IMR-90 (cell line): ENCODE measurements around the gene KATNA1. TPM values are rescaled to one million over a fixed set of nuclear protein-coding genes. Genes with fewer than 3 reads are reported as not detected.
A peak's percentile ranks its signal among the peaks of the same experiment; 100 is the strongest.

ENCODE experiments used
- ATAC-seq: fragments of 200-7000 bp; cut with Tn5 transposase; 2 replicates; pipeline ENCODE4 v1.9.1; 2020; ENCODE audit warnings: low read depth, mild to moderate bottlenecking, moderate library complexity
- BruUV-seq: library from RNA; stranded (reverse); fragments of 400-500 nt; replicated peaks from 2 replicates; lab custom pipeline; 2021; lab: Mats Ljungman, UMichigan
- CTCF ChIA-PET: fragments of 300-600 bp; formaldehyde crosslinking; extraction: SDS; loops from one replicate; lab custom pipeline; 2021; ENCODE audit warnings: antibody characterized with exemption; lab: Yijun Ruan, JAX
- POLR2A ChIA-PET: fragments of 300-600 bp; sonication (Branson Sonifier 250); formaldehyde crosslinking; loops from one replicate; lab custom pipeline; 2022; ENCODE audit warnings: antibody characterized with exemption; ENCODE audit not compliant: unreplicated experiment; lab: Charles Lee
- DNase-seq: peaks from one replicate; pipeline ENCODE4 v3.0.0; 2013
- H2AFZ ChIP-seq: replicated peaks from 2 replicates; pipeline ENCODE3; 2013; ENCODE audit warnings: low read length, mild to moderate bottlenecking; ENCODE audit not compliant: poor library complexity
- H2AK5ac ChIP-seq: 2 replicates; pipeline ENCODE4 v1.6.1; 2013; ENCODE audit warnings: low read depth, low read length, inconsistent platforms
- H2AK9ac ChIP-seq: replicated peaks from 2 replicates; pipeline ENCODE3; 2013; ENCODE audit warnings: mild to moderate bottlenecking, low read depth, low read length, moderate library complexity; ENCODE audit not compliant: poor library complexity
- H2BK120ac ChIP-seq: 2 replicates; pipeline ENCODE4 v1.6.1; 2013; ENCODE audit warnings: low read depth, low read length, inconsistent platforms
- H2BK15ac ChIP-seq: 3 replicates; pipeline ENCODE4 v1.6.1; 2013; ENCODE audit warnings: low read depth, low read length, inconsistent platforms
- H2BK20ac ChIP-seq: 2 replicates; pipeline ENCODE4 v1.6.1; 2013; ENCODE audit warnings: low read depth, mild to moderate bottlenecking, inconsistent platforms, low read length, moderate library complexity
- H2BK5ac ChIP-seq: 2 replicates; pipeline ENCODE4 v1.6.1; 2013; ENCODE audit warnings: mild to moderate bottlenecking, low read depth, low read length, inconsistent platforms; ENCODE audit not compliant: poor library complexity, severe bottlenecking
- H3K14ac ChIP-seq: replicated peaks from 2 replicates; pipeline ENCODE4 v1.6.1; 2013; ENCODE audit warnings: low read depth, low read length, inconsistent platforms
- H3K18ac ChIP-seq: 2 replicates; pipeline ENCODE4 v1.6.1; 2013; ENCODE audit warnings: low read depth, low read length, control low read depth
- H3K23ac ChIP-seq: 2 replicates; pipeline ENCODE4 v1.6.1; 2013; ENCODE audit warnings: low read depth, low read length, inconsistent platforms
- H3K27ac ChIP-seq: 2 replicates; pipeline ENCODE4 v1.5.1; 2013; ENCODE audit warnings: mild to moderate bottlenecking, control low read depth, low read length; ENCODE audit not compliant: insufficient read depth
- H3K27me3 ChIP-seq: 2 replicates; pipeline ENCODE4 v1.6.1; 2013; ENCODE audit warnings: low read length; ENCODE audit not compliant: control insufficient read depth, insufficient read depth
- H3K36me3 ChIP-seq: 2 replicates; pipeline ENCODE4 v1.6.1; 2013; ENCODE audit warnings: low read length, mixed read lengths; ENCODE audit not compliant: control insufficient read depth, insufficient read depth
- H3K4ac ChIP-seq: 2 replicates; pipeline ENCODE4 v1.6.1; 2013; ENCODE audit warnings: low read depth, low read length, inconsistent platforms
- H3K4me1 ChIP-seq: 2 replicates; pipeline ENCODE4 v1.6.1; 2013; ENCODE audit warnings: low read length, mixed read lengths; ENCODE audit not compliant: control insufficient read depth, insufficient read depth
- H3K4me2 ChIP-seq: 2 replicates; pipeline ENCODE4 v1.6.1; 2013; ENCODE audit warnings: low read depth, mild to moderate bottlenecking, control low read depth, low read length, moderate library complexity
- H3K4me3 ChIP-seq: 2 replicates; pipeline ENCODE4 v1.5.1; 2013; ENCODE audit warnings: low read depth, mild to moderate bottlenecking, control low read depth, low read length, moderate library complexity; ENCODE audit not compliant: insufficient read depth
- H3K56ac ChIP-seq: 2 replicates; pipeline ENCODE4 v1.6.1; 2013; ENCODE audit warnings: low read length, inconsistent platforms; ENCODE audit not compliant: insufficient read depth; ENCODE audit errors: extremely low read depth
- H3K79me1 ChIP-seq, 2 experiments: 2 replicates each; pipeline ENCODE4 v1.6.1; 2013; ENCODE audit warnings: low read length in 2 of 2, inconsistent platforms in 1 of 2, low read depth in 1 of 2
- H3K9ac ChIP-seq: 2 replicates; pipeline ENCODE4 v1.6.1; 2013; ENCODE audit warnings: low read depth, low read length, control low read depth
- H3K9me1 ChIP-seq: 2 replicates; pipeline ENCODE4 v1.6.1; 2013; ENCODE audit warnings: low read length, inconsistent platforms; ENCODE audit not compliant: insufficient read depth
- H3K9me3 ChIP-seq: 2 replicates; pipeline ENCODE4 v1.6.1; 2013; ENCODE audit warnings: low read length; ENCODE audit not compliant: control insufficient read depth, insufficient read depth
- H4K20me1 ChIP-seq: 2 replicates; pipeline ENCODE4 v1.6.1; 2013; ENCODE audit warnings: low read length, inconsistent platforms; ENCODE audit not compliant: insufficient read depth
- H4K5ac ChIP-seq: 2 replicates; pipeline ENCODE4 v1.6.1; 2013; ENCODE audit warnings: mild to moderate bottlenecking, low read depth, low read length, control low read depth
- H4K8ac ChIP-seq, 2 experiments: 2 replicates each; pipeline ENCODE4 v1.6.1; 2013; ENCODE audit warnings: low read depth in 2 of 2, low read length in 2 of 2, control low read depth in 1 of 2, inconsistent platforms in 1 of 2
- H4K91ac ChIP-seq: 2 replicates; pipeline ENCODE4 v1.6.1; 2013; ENCODE audit warnings: low read depth, low read length, inconsistent platforms; ENCODE audit not compliant: insufficient read depth
- BHLHE40 ChIP-seq: fragments of 150-350 bp; IDR thresholded peaks from 2 replicates; pipeline ENCODE4 v1.6.1; 2016; ENCODE audit warnings: mild to moderate bottlenecking, low read depth, low read length
- CEBPB ChIP-seq: IDR thresholded peaks from 2 replicates; pipeline ENCODE4 v1.6.1; 2012; ENCODE audit warnings: low read depth, low read length, improper control_type of control experiment
- CTCF ChIP-seq: conservative IDR thresholded peaks from 2 replicates; pipeline ENCODE4 v1.5.1; 2012; ENCODE audit warnings: mild to moderate bottlenecking, low read depth, low read length, improper control_type of control experiment
- FOS ChIP-seq: fragments of 150-350 bp; IDR thresholded peaks from 2 replicates; pipeline ENCODE4 v1.6.1; 2016; ENCODE audit warnings: low read depth, low read length
- POLR2A ChIP-seq: IDR thresholded peaks from 2 replicates; pipeline ENCODE4 v1.6.1; 2012; ENCODE audit warnings: mild to moderate bottlenecking, low read depth, low read length
- RCOR1 ChIP-seq: IDR thresholded peaks from 2 replicates; pipeline ENCODE4 v1.6.1; 2012; ENCODE audit warnings: mild to moderate bottlenecking, low read length, improper control_type of control experiment; ENCODE audit not compliant: insufficient replicate concordance
- WGBS, 2 experiments: methylation state at CpG; one replicate each; pipeline versions ENCODE4 v1.1.5 to v1.1.7; 2013; ENCODE audit warnings: missing lambda C conversion rate in 2 of 2; ENCODE audit not compliant: insufficient read length in 1 of 2; ENCODE audit errors: extremely low coverage in 2 of 2; 5-methylcytosine and 5-hydroxymethylcytosine counted together
- dilution Hi-C: fragments of 300-500 bp; cut with HindIII; formaldehyde crosslinking; loops from one replicate; pipeline ENCODE4 v1.14.3; 2018; ENCODE audit warnings: low sequenced_read_pairs; ENCODE audit not compliant: unreplicated experiment
- in situ Hi-C: fragments of 300-500 bp; cut with MboI; formaldehyde crosslinking; loops from 3 replicates; pipeline ENCODE4 v1.14.3; 2019; ENCODE audit warnings: low sequenced_read_pairs, inconsistent platforms, mixed read lengths
- intact Hi-C: fragments of 100-400 bp; cut with micrococcal nuclease; formaldehyde crosslinking; loops from 2 replicates; pipeline ENCODE4 v1.10.0; 2022
- microRNA-seq, 2 experiments: library from miRNA; stranded (forward) in 1 of 2; unstranded in 1 of 2; fragments of 10-50 nt in 1 of 2; fragments of <30 nt in 1 of 2; gene quantifications in 1 of 2; microRNA quantifications in 1 of 2; one replicate each; pipeline versions ENCODE3 to v1.1.0; 2013 to 2020; ENCODE audit not compliant: insufficient read depth in 1 of 2, insufficient read length in 1 of 2, unreplicated experiment in 1 of 2
- polyA plus RNA-seq, 3 experiments: library from polyadenylated mRNA; depleted of rRNA; stranded (reverse); fragments of >200 nt; gene quantifications; 2 replicates each; pipeline ENCODE4 v1.2.3, GENCODE V29; 2012; ENCODE audit warnings: low replicate concordance in 1 of 3
- small RNA-seq, 5 experiments: library from RNA; depleted of rRNA; stranded (forward); fragments of <200 nt; gene quantifications; one replicate each; pipeline ENCODE3, GENCODE V24; 2012
- total RNA-seq: library from RNA; depleted of rRNA; stranded (reverse); fragments of >200 nt; gene quantifications from 2 replicates; pipeline ENCODE4 v1.2.3, GENCODE V29; 2012; rRNA removed

KATNA1 gene
- total and polyA plus RNA-seq, 2 of the 4 experiments (the other 2 are of a cell fraction) = 15.3 to 24.6 TPM

DNA sequence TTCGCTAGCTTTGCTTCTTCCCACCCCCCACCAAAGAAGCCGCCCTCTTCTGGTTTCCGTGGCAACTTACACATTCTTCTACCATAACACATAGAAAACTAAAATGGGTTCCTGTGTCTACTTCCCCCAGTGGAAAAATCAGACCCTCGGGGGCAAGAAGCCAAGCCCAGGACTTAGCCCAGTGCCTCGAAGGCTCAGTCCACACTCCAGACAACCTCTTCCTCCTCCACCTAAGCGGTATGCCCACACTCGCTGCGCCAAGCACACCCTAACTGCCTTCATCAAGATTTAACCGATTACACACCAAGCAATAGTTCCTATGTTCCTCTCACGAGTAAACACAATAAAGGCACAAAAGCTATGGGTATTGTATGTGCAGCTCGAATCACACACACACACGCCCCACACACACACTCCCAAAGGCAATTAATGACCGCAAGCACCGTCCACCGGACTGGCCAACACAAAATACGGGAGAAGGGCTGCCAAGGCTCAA is 103.2 kb downstream of the KATNA1 start:
- Histone ChIP-seq H3K9me3 (no peaks in the 10 kb centered on the region), H3K23ac (peak overlapping the region; percentile 95), H3K27ac (peak overlapping the region; percentile 85), H3K27me3 (no peaks in the 10 kb centered on the region; the same call in none of the 2 replicates), H3K4me2 (peak overlapping the region; percentile 97), H3K14ac (peak overlapping the region; percentile 96), H2AFZ (peak overlapping the region; percentile 96), H2BK15ac (0 out of 3 replicates have a peak overlapping the region, but pooled peaks have one; percentile 22), H2BK120ac (peak overlapping the region; percentile 53; the same call in 1 of the 2 replicates), H3K18ac (peak overlapping the region; percentile 7; the same call in 1 of the 2 replicates), H3K36me3 (peaks cover 1% of the 10 kb centered on the region; the same call in 1 of the 2 replicates), H3K79me1 (peaks cover 5 to 31% of the 10 kb centered on the region in 2 experiments), H2BK5ac (peak overlapping the region; percentile 81), H2AK9ac (peak overlapping the region; percentile 98), H2AK5ac (peak overlapping the region; percentile 99), H3K56ac (peak overlapping the region; percentile 89), H4K8ac (peak overlapping the region; percentile 80 to 93), H4K91ac (peak overlapping the region; percentile 83; the same call in 1 of the 2 replicates), H3K9ac (peak overlapping the region; percentile 91), H2BK20ac (peak overlapping the region; percentile 5; the same call in 1 of the 2 replicates), H4K5ac (peak overlapping the region; percentile 55), H3K4ac (peak overlapping the region; percentile 98), H3K4me1 (no peaks in the 10 kb centered on the region; the same call in 1 of the 2 replicates), H4K20me1 (peaks cover 31% of the 10 kb centered on the region), H3K4me3 (peak overlapping the region; percentile 79), H3K9me1 (peaks cover 4% of the 10 kb centered on the region)
- TF ChIP-seq CTCF (peak; percentile 23; the same call in 1 of the 2 replicates), RCOR1 (no peak), FOS (no peak), BHLHE40 (no peak), CEBPB (no peak), POLR2A (peak; percentile 87)
- ChIA-PET POLR2A (no interaction called here), CTCF (interaction anchor here (0.6 to 1.6 kb wide), 5 partner anchors 9 to 996 kb away, joined by 3 to 7 read pairs (median 3); no protein-coding TSS in a partner anchor)
- DNase-seq (peak; percentile 73), ATAC-seq (peak; percentile 65)
- WGBS, 2 experiments = 0% methylated on average over 7 of the region's 16 CpGs; no CpG with 5 or more reads in 1 of the 2 experiments
- in situ Hi-C loops = loop anchor here (10.0 kb wide), 1 partner anchor 379 kb away; the partner anchor contains the start of gene RAET1G
- dilution Hi-C loops = no loop called here
- intact Hi-C loops = loop anchor here (5.0 kb wide), 1 partner anchor 322 kb away; no protein-coding TSS in a partner anchor
- BruUV-seq = TSS peak; percentile 69

Small RNAs within 50 kb of the gene (microRNA-seq; reads per million reads assigned to microRNA genes)
- gene RF00019 (ENCODE audit: insufficient read depth, insufficient read length) (not detected), gene RF00410 (ENCODE audit: insufficient read depth, insufficient read length) (not detected)

Small RNAs within 50 kb of the gene (small RNA-seq; reads per million reads assigned to genes)
- 0 reads per million in 5 experiments for gene RF00019
- 0 reads per million in 5 experiments for gene RF00410

Other genes with a start within 250 kb of the KATNA1 start
- gene SUMO4, start 248.5 kb downstream of the KATNA1 start, total RNA-seq = 1.9 and 2.2 TPM in 2 replicates
- gene SUMO4, start 248.5 kb downstream of the KATNA1 start, polyA plus RNA-seq (2012; rRNA removed) = not detected in 2 replicates
- under 0.01 TPM in 1 of 2 replicates, not detected in the other for gene ZC3H12D, start 163.7 kb downstream of the KATNA1 start, total RNA-seq
- 0.07 and 0.12 TPM in 2 replicates for gene ZC3H12D, start 163.7 kb downstream of the KATNA1 start, polyA plus RNA-seq (2012; rRNA removed)
- gene PPIL4, start 102.7 kb downstream of the KATNA1 start, total RNA-seq = 13.3 and 29.7 TPM in 2 replicates
- gene PPIL4, start 102.7 kb downstream of the KATNA1 start, polyA plus RNA-seq (2012; rRNA removed) = 7.7 and 10.6 TPM in 2 replicates
- 24.9 and 31.4 TPM in 2 replicates for gene GINM1, start 82.3 kb downstream of the KATNA1 start, total RNA-seq
- 20.9 and 23.6 TPM in 2 replicates for gene GINM1, start 82.3 kb downstream of the KATNA1 start, polyA plus RNA-seq (2012; rRNA removed)
- 18.3 and 20.1 TPM in 2 replicates for gene LATS1, start 69.4 kb upstream of the KATNA1 start, total RNA-seq
- gene LATS1, start 69.4 kb upstream of the KATNA1 start, polyA plus RNA-seq (2012; rRNA removed) = 7.9 and 8.8 TPM in 2 replicates
- 35.0 and 40.5 TPM in 2 replicates for gene NUP43, start 97.8 kb upstream of the KATNA1 start, total RNA-seq
- 7.7 and 14.2 TPM in 2 replicates for gene NUP43, start 97.8 kb upstream of the KATNA1 start, polyA plus RNA-seq (2012; rRNA removed)
- gene PCMT1, start 101.0 kb upstream of the KATNA1 start, total RNA-seq = 109 and 159 TPM in 2 replicates
- 100 and 101 TPM in 2 replicates for gene PCMT1, start 101.0 kb upstream of the KATNA1 start, polyA plus RNA-seq (2012; rRNA removed)
- 63.8 and 74.7 TPM in 2 replicates for gene LRP11, start 215.6 kb upstream of the KATNA1 start, total RNA-seq
- 46.5 and 48.8 TPM in 2 replicates for gene LRP11, start 215.6 kb upstream of the KATNA1 start, polyA plus RNA-seq (2012; rRNA removed)
- gene RAET1E, start 249.4 kb upstream of the KATNA1 start, total RNA-seq = not detected in 2 replicates
- gene RAET1E, start 249.4 kb upstream of the KATNA1 start, polyA plus RNA-seq (2012; rRNA removed) = not detected in 2 replicates